ENCODE measurements around the gene TANC1.

- TF ChIP-seq EP300 (IDR thresholded peaks at IDR 0.05), result no peak
- no peak for TF ChIP-seq CTCF (IDR thresholded peaks at IDR 0.05)
- TF ChIP-seq POLR2A (IDR thresholded peaks at IDR 0.05), result no peak
- no peak for TF ChIP-seq POLR2AphosphoS5 (IDR thresholded peaks at IDR 0.05)
Measured at GRCh38 chr2:158993030-158993429, 24.6 kb downstream of the TANC1 start.
